GM21515 (cell line): Measurements from ENCODE around the gene PSKH1.

ENCODE experiments used
- ATAC-seq: cut with Tn5 transposase; IDR thresholded peaks from one replicate; pipeline ENCODE4 v1.9.1; 2021; ENCODE audit not compliant: unreplicated experiment

Gene PSKH1

DNA sequence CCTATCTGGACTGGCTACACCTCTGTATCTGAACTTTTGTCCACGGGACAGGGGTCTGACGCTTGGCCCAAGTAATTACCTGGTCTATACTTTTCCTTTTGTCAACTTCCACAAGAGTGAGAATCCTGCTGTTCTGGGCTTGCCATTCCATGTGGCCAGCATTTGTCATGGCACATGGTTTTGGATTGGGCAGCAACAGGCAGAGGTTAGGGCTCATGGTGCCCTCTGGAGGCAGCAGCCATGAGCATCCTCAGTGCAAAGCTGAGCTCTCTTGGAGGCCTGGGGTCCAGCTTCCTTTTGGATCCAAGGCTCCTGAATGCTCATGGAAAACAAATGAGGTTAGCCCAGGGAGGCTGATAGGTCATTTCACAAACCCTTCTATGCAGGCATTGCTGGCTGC lies 27.7 kb upstream of the PSKH1 start:
- no peak for ATAC-seq

GRCh38 chr16:67868290-67868689 lies 24.8 kb upstream of the PSKH1 start:
- ATAC-seq, result no peak

DNA sequence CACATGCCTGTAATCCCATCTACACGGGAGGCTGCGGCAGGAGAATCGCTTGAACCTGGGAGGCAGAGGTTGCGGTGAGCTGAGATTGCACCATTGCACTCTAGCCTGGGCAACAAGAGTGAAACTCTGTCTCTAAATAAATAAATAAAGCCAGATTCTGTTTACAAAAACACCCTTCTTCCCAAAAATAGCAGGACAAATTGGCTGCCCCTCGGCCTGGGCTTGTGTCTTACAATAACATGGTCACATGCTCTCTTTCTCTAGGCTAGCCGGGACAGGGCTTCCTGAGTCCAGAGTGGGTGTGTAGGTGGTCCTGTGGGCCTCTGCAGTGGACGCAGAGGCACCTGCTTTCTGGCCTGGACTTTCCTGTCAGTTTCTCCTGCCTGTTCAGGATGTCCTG lies 23.4 kb upstream of the PSKH1 start:
- ATAC-seq, result no peak

- ATAC-seq, result no peak
These were observed 21.8 kb upstream of the PSKH1 start for GRCh38 chr16:67871256-67871655.

DNA sequence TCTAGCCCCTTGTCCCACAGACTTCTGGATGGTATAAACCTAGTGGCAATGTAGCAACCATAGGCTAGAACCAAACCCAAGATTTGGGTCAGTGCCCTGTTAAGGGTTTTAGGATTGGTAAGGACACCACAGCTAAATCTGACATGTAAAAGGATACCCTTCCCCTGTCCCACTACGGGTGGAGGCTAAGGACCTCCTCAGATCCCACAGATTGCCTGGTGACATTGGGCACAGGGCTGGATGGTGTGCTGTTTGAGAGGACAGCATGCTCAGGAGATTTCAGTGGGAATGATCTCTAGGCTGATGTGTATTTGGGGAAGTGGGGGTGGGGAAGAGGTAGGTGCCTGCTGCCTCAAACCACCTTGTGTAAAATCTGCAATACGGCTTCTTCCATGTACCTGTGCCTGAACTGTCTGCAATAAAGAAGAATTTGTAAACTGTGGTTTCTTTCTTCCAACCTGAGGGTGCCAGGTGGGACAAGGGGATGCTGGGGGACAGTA lies 20.9 kb upstream of the PSKH1 start:
- ATAC-seq, result no peak

- ATAC-seq, result peak; percentile 55
These were observed 20.2 kb upstream of the PSKH1 start, which contains the start of gene EDC4 for GRCh38 chr16:67872631-67873434. Gene EDC4, plus strand, starts transcription at chr16:67873052. Its CDS starts 210 bp downstream, at chr16:67873262.

DNA sequence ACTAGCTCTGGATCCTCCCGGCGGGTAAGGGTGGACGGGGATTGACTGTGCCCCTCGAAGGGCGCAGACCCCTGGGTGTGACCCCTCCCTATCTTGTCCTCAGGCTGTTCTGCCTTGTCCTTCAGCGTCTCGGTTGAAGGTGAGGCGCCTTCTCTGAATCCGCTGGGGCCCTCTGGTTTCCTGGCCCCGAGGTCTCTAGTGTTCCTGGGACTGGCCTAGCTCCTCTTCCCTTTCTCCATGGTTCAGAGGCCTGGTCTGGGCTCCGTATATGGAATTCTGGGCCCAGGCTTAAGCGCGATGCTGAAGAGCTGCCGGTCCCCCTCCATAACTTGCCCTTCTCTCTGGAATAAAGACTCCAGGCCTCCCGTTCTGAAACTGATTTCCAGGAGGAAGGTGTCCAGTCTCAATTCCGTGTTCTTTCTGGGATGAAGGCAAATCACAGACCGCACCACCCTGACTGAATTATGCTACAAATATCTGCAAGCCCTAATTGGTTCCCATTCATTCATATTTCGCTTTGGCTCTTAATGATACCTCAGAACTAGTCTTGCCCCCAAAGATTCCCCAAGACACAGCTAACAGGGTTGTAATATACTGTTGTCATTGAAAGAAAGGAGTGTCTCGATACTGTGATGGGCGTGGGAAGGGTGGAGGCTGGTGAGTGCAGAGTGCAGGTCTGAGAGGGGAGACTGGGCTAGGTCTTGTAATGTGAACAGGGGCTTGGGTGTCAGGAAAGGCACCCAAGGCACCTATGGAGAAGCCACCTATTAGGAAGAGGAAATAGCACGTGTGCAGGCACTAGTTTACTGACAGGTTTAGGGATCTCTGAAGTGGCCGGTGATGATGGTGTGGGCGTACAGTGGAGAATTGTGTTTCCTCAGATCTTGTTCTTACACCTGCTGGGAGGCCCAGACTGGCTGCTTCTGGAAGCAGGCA lies 19.4 kb upstream of the PSKH1 start:
- ATAC-seq, result no peak

- ATAC-seq, result no peak
These were observed 18.7 kb upstream of the PSKH1 start for GRCh38 chr16:67874372-67874771.

DNA sequence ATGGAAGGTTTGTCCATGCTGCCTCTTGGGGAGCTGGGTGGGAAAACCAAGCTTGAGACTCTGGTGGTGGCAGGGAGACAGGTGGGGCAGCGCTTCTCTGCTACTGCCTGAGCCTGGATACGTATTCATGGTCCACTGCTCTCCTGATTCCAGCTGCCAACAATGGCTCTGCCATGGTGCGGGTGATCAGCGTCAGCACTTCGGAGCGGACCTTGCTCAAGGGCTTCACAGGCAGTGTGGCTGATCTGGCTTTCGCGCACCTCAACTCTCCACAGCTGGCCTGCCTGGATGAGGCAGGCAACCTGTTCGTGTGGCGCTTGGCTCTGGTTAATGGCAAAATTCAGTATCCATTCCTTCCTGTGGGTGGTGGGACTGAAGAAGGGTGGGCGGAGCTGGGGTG lies 16.0 kb upstream of the PSKH1 start:
- ATAC-seq, result no peak

DNA sequence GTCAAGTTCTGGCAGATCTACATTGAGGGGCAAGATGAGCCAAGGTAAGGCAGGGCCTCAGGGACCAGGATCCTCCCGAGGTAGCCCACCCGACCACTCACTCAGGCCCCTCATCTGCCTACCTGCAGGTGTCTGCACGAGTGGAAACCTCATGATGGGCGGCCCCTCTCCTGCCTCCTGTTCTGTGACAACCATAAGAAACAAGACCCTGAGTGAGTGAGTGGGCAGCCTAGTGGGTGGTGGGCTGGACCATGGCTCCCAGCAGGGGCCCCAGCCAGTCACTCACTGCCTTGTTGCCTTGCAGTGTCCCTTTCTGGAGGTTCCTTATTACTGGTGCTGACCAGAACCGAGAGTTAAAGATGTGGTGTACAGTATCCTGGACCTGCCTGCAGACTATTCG lies 14.8 kb upstream of the PSKH1 start:
- ATAC-seq, result no peak

DNA sequence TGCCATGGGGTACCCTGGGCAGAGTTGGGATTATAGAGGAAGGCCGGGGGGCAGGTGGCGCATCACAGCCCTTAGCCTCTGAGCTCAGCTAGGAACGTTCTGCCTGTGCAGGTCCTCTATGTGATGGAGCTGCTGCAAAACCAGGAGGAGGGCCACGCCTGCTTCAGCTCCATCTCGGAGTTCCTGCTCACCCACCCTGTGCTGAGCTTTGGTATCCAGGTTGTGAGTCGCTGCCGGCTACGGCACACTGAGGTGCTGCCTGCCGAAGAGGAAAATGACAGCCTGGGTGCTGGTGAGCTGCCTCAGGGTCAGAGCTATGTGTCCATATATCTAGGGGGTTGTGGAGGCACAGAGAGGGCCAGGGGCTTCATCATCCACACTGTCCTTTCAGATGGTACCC lies 14.2 kb upstream of the PSKH1 start:
- no peak for ATAC-seq

- ATAC-seq, result no peak
These were observed 13.6 kb upstream of the PSKH1 start for GRCh38 chr16:67879462-67879861.

- ATAC-seq, result no peak
These were observed 13.1 kb upstream of the PSKH1 start for GRCh38 chr16:67879936-67880335.

DNA sequence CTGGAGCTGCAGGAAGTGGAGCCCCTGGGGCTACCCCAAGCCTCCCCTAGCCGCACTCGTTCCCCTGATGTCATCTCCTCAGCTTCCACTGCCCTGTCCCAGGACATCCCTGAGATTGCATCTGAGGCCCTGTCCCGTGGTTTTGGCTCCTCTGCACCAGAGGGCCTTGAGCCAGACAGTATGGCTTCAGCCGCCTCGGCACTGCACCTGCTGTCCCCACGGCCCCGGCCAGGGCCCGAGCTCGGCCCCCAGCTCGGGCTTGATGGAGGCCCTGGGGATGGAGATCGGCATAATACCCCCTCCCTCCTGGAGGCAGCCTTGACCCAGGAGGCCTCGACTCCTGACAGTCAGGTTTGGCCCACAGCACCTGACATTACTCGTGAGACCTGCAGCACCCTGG lies 12.5 kb upstream of the PSKH1 start:
- ATAC-seq, result no peak

- no peak for ATAC-seq
These were observed 11.4 kb upstream of the PSKH1 start for GRCh38 chr16:67881621-67882161.

- no peak for ATAC-seq
These were observed 10.5 kb upstream of the PSKH1 start for GRCh38 chr16:67882374-67883145.

DNA sequence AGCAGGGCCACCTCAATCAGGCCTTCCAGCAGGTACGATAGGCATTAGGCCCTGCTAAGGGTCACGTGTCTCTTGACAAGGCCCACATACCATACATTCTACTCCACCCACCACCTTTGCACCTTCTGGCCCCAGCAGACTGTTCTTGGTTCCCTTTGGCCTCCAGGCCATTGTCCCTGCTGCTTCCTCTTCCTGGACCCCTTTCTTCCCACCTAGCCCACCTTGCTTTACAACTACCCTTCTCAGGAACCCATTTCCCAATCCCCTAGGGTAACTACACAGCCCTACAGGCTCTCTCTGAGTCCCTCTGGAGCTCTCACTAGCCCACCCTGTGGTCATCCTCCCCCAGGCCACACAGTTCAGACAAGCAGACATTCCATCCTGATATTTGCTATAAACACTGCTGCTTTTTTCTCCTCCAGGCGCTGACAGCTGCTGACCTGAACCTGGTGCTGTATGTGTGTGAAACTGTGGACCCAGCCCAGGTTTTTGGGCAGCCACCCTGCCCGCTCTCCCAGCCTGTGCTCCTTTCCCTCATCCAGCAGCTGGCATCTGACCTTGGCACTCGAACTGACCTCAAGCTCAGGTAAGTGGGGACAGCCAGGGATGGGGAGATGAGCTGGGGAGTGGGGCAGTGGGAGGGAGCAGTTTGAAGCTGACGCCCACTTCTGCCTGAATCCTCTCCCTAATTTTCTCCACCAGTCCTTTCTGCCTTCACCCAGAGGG lies 9.7 kb upstream of the PSKH1 start:
- no peak for ATAC-seq

GRCh38 chr16:67883872-67884261 lies 9.2 kb upstream of the PSKH1 start:
- ATAC-seq, result no peak

- no peak for ATAC-seq
These were observed 8.4 kb upstream of the PSKH1 start, which contains the start of gene NRN1L for GRCh38 chr16:67884684-67885083. Gene NRN1L, plus strand, starts transcription at chr16:67884885. Its CDS starts 19 bp downstream, at chr16:67884904.

GRCh38 chr16:67885545-67885944 lies 7.5 kb upstream of the PSKH1 start:
- no peak for ATAC-seq
